PC-3 (cell line): ENCODE data around the gene CARD16. TPM values are rescaled to one million over a fixed set of nuclear protein-coding genes. Genes with fewer than 3 reads are reported as not detected.

Experiments
- ATAC-seq: fragments of 200-7000 bp; cut with Tn5 transposase; 2 replicates; pipeline ENCODE4 v1.9.1; 2020; ENCODE audit warnings: mild to moderate bottlenecking, moderate library complexity
- BruUV-seq: library from RNA; stranded (reverse); fragments of 400-500 nt; replicated peaks from 2 replicates; lab custom pipeline; 2021; lab: Mats Ljungman, UMichigan
- CTCF ChIA-PET: fragments of 300-600 bp; sonication (Branson Sonifier 250); formaldehyde crosslinking; loops from one replicate; lab custom pipeline; 2022; ENCODE audit warnings: antibody characterized with exemption; lab: Charles Lee
- POLR2A ChIA-PET: fragments of 300-600 bp; sonication (Branson Sonifier 250); formaldehyde crosslinking; loops from one replicate; lab custom pipeline; 2022; ENCODE audit warnings: antibody characterized with exemption; ENCODE audit not compliant: unreplicated experiment; lab: Charles Lee
- DNase-seq: peaks from one replicate; pipeline ENCODE4 v3.0.0-alpha.2; 2015
- H2AFZ ChIP-seq: fragments of 300-600 bp; sonication (generic); 2 replicates; pipeline ENCODE4 v1.6.0; 2016; ENCODE audit warnings: antibody characterized with exemption, low read length
- H3F3A ChIP-seq: fragments of 300-600 bp; sonication (generic); one replicate; pipeline ENCODE4 v1.6.0; 2017; ENCODE audit warnings: antibody characterized with exemption, low read length, control low read depth, mild to moderate bottlenecking; ENCODE audit not compliant: unreplicated experiment
- H3K27ac ChIP-seq: fragments of 300-600 bp; sonication (generic); 2 replicates; pipeline ENCODE4 v1.5.1; 2016; ENCODE audit warnings: mild to moderate bottlenecking, low read length
- H3K27me3 ChIP-seq: fragments of 300-600 bp; sonication (generic); 2 replicates; pipeline ENCODE4 v1.6.1; 2016; ENCODE audit warnings: low read length, mixed read lengths
- H3K36me3 ChIP-seq: fragments of 300-600 bp; sonication (generic); 2 replicates; pipeline ENCODE4 v1.6.1; 2016; ENCODE audit warnings: low read depth, mixed run types, low read length, mixed read lengths
- H3K4me1 ChIP-seq: fragments of 300-600 bp; sonication (generic); 2 replicates; pipeline ENCODE4 v1.5.1; 2016; ENCODE audit warnings: low read length; ENCODE audit not compliant: insufficient read depth
- H3K4me2 ChIP-seq: fragments of 300-600 bp; sonication (generic); 2 replicates; pipeline ENCODE4 v1.6.0; 2016; ENCODE audit warnings: low read length
- H3K4me3 ChIP-seq: fragments of 300-600 bp; sonication (generic); 2 replicates; pipeline ENCODE4 v1.5.1; 2016; ENCODE audit warnings: mild to moderate bottlenecking, low read length, mixed read lengths
- H3K79me2 ChIP-seq: fragments of 300-600 bp; sonication (generic); 2 replicates; pipeline ENCODE4 v1.6.1; 2017; ENCODE audit warnings: low read length, mixed read lengths
- H3K9ac ChIP-seq: fragments of 300-600 bp; sonication (generic); 2 replicates; pipeline ENCODE4 v1.6.0; 2016; ENCODE audit warnings: mild to moderate bottlenecking, low read length
- H3K9me2 ChIP-seq: fragments of 300-600 bp; sonication (generic); replicated peaks from 2 replicates; pipeline ENCODE4 v1.6.1; 2016; ENCODE audit warnings: mixed run types, low read length, mixed read lengths
- H3K9me3 ChIP-seq: fragments of 300-600 bp; sonication (generic); 2 replicates; pipeline ENCODE4 v1.6.1; 2016; ENCODE audit warnings: low read length, mixed read lengths
- H4K20me1 ChIP-seq: fragments of 300-600 bp; sonication (generic); 2 replicates; pipeline ENCODE4 v1.6.1; 2016; ENCODE audit warnings: low read length, mixed read lengths
- EZH2 ChIP-seq: fragments of 300-600 bp; sonication (generic); IDR thresholded peaks from one replicate; pipeline ENCODE4 v1.6.1; 2017; ENCODE audit warnings: antibody characterized with exemption, mild to moderate bottlenecking, low read length; ENCODE audit not compliant: unreplicated experiment
- EZH2phosphoT487 ChIP-seq: fragments of 300-600 bp; sonication (generic); IDR thresholded peaks from 2 replicates; pipeline ENCODE4 v1.6.1; 2018; ENCODE audit warnings: mild to moderate bottlenecking, antibody characterized with exemption, low read length, borderline replicate concordance
- intact Hi-C: fragments of 100-400 bp; cut with micrococcal nuclease; formaldehyde crosslinking; loops from 2 replicates; pipeline ENCODE4 v1.9.0; 2023
- total RNA-seq: library from RNA; depleted of rRNA; stranded (reverse); fragments of >200 nt; gene quantifications from 2 replicates; pipeline ENCODE4 v1.2.3, GENCODE V29; 2014
- TF ChIP-seq, protein P1 (sequence below): fragments of 300-600 bp; sonication (generic); conservative IDR thresholded peaks from 2 replicates; pipeline ENCODE4 v1.5.1; 2017; ENCODE audit warnings: antibody characterized with exemption, low read depth, mild to moderate bottlenecking, low read length

CARD16 gene
- total RNA-seq, 1 experiment from 2014 or later = not detected

DNA sequence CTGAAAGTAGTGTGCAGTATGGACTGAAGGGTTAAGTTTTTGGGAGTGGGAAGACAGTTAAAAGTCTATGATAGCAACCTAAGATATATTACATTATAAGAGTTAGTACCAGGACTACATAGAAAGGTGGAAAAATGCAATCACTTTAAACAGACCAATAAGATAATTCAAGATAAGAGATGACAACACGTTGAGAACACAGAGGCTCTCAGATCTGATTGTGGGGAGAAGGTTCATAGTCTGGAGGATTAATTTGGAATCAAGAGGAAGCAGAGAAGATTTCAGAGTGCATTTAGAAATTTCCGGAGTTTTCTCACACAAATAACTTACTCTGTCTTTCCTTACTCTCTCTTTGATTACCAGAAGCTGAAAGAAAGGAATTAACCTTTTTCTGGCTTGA is 22.6 kb downstream of the CARD16 start:
- ATAC-seq (no peak), DNase-seq (no peak)
- H3K4me2 ChIP-seq = no peak overlapping the region
- no peaks in the 10 kb centered on the region for H3K27me3 ChIP-seq
- intact Hi-C loops = no loop called here
- no peaks in the 10 kb centered on the region for H3K79me2 ChIP-seq
- H4K20me1 ChIP-seq = no peaks in the 10 kb centered on the region
- H3K36me3 ChIP-seq = no peaks in the 10 kb centered on the region
- H3K9me3 ChIP-seq = no peaks in the 10 kb centered on the region
- H2AFZ ChIP-seq = no peak overlapping the region
- CTCF ChIA-PET = no interaction called here
- BruUV-seq = no TSS peak
- H3K4me3 ChIP-seq = no peak overlapping the region
- TF ChIP-seq EZH2phosphoT487 = no peak
- no peak for TF ChIP-seq EZH2
- TF ChIP-seq, protein P1, sequence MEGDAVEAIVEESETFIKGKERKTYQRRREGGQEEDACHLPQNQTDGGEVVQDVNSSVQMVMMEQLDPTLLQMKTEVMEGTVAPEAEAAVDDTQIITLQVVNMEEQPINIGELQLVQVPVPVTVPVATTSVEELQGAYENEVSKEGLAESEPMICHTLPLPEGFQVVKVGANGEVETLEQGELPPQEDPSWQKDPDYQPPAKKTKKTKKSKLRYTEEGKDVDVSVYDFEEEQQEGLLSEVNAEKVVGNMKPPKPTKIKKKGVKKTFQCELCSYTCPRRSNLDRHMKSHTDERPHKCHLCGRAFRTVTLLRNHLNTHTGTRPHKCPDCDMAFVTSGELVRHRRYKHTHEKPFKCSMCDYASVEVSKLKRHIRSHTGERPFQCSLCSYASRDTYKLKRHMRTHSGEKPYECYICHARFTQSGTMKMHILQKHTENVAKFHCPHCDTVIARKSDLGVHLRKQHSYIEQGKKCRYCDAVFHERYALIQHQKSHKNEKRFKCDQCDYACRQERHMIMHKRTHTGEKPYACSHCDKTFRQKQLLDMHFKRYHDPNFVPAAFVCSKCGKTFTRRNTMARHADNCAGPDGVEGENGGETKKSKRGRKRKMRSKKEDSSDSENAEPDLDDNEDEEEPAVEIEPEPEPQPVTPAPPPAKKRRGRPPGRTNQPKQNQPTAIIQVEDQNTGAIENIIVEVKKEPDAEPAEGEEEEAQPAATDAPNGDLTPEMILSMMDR = no peak
- H3F3A ChIP-seq = no peaks in the 10 kb centered on the region
- no peak overlapping the region for H3K9ac ChIP-seq
- no peaks in the 10 kb centered on the region for H3K9me2 ChIP-seq
- POLR2A ChIA-PET = no interaction called here
- no peak overlapping the region for H3K27ac ChIP-seq
- H3K4me1 ChIP-seq = no peaks in the 10 kb centered on the region

DNA sequence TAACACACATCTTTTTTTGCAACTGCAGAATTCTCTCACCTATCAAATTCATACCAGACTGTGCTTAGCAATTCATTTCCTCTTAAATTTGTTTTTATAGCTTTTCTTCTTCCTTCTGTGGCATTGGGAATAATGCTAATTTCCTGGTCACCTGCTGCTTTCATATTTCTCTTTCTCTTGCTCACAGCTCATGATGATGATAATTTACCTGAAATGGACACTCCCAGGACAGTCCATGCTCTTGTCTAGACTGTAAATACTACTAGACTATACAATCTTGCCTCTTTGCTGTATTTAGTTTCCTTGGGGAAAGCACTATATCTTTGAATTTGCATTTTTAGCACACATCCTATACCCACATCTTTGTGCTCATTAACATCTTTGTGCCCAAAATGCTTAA is 37.7 kb downstream of the CARD16 start:
- H3K9me3 ChIP-seq = no peaks in the 10 kb centered on the region
- ChIA-PET CTCF (no interaction called here), POLR2A (interaction anchor here (0.6 kb wide), 1 partner anchor 8 kb away, joined by 4 read pairs; no protein-coding TSS in a partner anchor)
- no peak overlapping the region for H3K27ac ChIP-seq
- no peaks in the 10 kb centered on the region for H3F3A ChIP-seq
- DNase-seq (no peak), ATAC-seq (no peak)
- no peaks in the 10 kb centered on the region for H3K79me2 ChIP-seq
- H3K4me1 ChIP-seq = no peaks in the 10 kb centered on the region
- no peak overlapping the region for H3K4me2 ChIP-seq
- no peaks in the 10 kb centered on the region for H3K9me2 ChIP-seq
- H2AFZ ChIP-seq = no peak overlapping the region
- H4K20me1 ChIP-seq = no peaks in the 10 kb centered on the region
- no peak overlapping the region for H3K9ac ChIP-seq
- H3K27me3 ChIP-seq = no peaks in the 10 kb centered on the region
- BruUV-seq = no TSS peak
- TF ChIP-seq EZH2 = no peak
- no peak for TF ChIP-seq EZH2phosphoT487
- TF ChIP-seq, protein P1 = no peak
- intact Hi-C loops = no loop called here
- no peak overlapping the region for H3K4me3 ChIP-seq
- no peaks in the 10 kb centered on the region for H3K36me3 ChIP-seq

DNA sequence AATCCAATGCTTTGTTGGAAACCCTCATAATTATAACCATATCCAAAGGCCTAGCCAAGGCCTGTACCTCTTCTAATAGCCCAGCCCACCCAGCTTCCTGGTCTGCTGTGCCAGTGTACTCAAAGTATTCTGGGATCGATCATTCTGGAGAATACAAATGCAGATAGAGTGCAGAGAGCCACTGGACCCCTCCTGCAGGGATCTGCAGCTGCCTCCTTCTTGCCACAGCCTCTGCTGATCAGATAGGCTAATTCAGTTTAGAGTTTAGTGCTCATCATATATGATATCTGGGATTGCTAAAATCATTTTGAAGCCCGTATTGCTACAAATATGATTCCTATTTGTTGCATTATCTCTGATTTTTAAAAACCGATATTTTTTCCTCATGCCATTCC is 39.7 kb downstream of the CARD16 start:
- Histone ChIP-seq H3K9ac (no peak overlapping the region), H3K4me2 (no peak overlapping the region), H2AFZ (peak overlapping the region; percentile 24; the same call in 1 of the 2 replicates), H3K9me3 (no peaks in the 10 kb centered on the region), H3K9me2 (no peaks in the 10 kb centered on the region), H3K27ac (no peak overlapping the region), H3K79me2 (no peaks in the 10 kb centered on the region), H3K36me3 (no peaks in the 10 kb centered on the region), H3F3A (no peaks in the 10 kb centered on the region), H3K4me1 (no peaks in the 10 kb centered on the region), H3K27me3 (no peaks in the 10 kb centered on the region), H4K20me1 (no peaks in the 10 kb centered on the region), H3K4me3 (no peak overlapping the region)
- intact Hi-C loops = no loop called here
- BruUV-seq = no TSS peak
- ATAC-seq (no peak), DNase-seq (no peak)
- CTCF ChIA-PET = no interaction called here
- POLR2A ChIA-PET = no interaction called here
- TF ChIP-seq, protein P1 = no peak
- TF ChIP-seq EZH2 = no peak
- no peak for TF ChIP-seq EZH2phosphoT487
